Left renal pelvis (tissue), 4 donors: Measurements from ENCODE around the gene NEAT1. TPM values are rescaled to one million over a fixed set of nuclear protein-coding genes. Genes with fewer than 3 reads are reported as not detected.

Source experiments
- DNase-seq, 4 donors: peaks; one replicate each; pipeline ENCODE4 v3.0.0-alpha.2; 2013; ENCODE audit warnings: low read depth in 4 of 4, low spot score in 3 of 4
- polyA plus RNA-seq, 4 donors: library from polyadenylated mRNA; unstranded; fragments of 120-200 nt; gene quantifications; one replicate each; pipeline ENCODE4 v1.2.1, GENCODE V29; 2013; ENCODE audit not compliant: insufficient read length in 4 of 4

The NEAT1 gene
- polyA plus RNA-seq, 4 donors, result 132 to 289 (median 201) TPM

DNA sequence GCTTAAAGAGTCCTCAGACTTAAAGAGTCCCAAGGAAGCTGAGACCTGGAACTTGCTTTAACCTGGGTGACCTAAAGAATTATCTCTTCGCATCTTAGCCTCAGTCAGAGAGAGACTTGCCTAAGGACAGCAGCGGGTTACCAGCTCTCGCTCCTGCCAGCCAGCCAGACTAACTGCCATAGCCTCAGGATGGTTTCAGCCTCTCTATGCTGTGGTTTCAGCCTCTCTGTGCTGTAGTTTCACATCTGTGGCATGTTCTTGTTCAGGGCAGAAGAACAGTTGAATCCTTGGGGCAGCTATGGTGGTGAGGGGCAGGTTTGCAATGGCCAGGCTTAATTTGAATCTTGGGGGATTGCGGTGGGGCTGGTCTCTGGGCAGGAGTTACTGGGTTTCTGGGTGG lies 33.9 kb upstream of the NEAT1 start:
- DNase-seq, result no peak

DNA sequence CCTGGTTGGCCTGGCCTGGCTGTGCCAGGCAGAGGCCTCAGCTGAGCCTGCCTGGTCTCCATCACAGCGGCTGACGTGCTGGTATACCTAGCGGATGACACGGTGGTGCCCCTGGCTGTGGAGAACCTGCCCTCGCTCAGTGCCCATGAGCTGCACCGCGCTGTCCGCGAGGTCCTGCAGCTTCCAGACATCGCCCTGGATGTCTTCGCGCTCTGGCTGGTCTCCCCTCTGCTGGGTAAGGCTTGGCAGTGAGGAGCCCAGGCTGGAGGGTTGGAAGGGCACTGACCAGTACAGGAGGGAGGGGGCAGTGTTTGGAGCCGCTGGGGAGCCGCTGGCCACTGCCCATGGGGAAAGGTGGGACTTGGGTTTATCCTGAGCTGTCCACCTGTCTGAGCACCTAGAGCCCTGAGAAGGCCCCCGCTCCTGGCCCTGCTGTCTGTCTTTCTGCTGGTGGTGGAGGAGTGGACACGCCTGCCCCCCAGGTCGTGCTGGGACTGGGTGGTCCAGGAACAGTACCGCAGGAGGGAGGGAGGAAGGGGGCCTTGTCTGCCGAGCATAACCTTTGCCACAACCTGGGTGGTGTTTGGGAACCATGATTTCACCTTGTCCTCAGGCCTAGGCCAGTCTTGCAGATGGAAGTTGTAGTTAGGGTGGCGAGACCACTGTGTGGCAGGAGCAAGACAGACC lies 33.2 kb upstream of the NEAT1 start:
- DNase-seq, result no peak

DNA sequence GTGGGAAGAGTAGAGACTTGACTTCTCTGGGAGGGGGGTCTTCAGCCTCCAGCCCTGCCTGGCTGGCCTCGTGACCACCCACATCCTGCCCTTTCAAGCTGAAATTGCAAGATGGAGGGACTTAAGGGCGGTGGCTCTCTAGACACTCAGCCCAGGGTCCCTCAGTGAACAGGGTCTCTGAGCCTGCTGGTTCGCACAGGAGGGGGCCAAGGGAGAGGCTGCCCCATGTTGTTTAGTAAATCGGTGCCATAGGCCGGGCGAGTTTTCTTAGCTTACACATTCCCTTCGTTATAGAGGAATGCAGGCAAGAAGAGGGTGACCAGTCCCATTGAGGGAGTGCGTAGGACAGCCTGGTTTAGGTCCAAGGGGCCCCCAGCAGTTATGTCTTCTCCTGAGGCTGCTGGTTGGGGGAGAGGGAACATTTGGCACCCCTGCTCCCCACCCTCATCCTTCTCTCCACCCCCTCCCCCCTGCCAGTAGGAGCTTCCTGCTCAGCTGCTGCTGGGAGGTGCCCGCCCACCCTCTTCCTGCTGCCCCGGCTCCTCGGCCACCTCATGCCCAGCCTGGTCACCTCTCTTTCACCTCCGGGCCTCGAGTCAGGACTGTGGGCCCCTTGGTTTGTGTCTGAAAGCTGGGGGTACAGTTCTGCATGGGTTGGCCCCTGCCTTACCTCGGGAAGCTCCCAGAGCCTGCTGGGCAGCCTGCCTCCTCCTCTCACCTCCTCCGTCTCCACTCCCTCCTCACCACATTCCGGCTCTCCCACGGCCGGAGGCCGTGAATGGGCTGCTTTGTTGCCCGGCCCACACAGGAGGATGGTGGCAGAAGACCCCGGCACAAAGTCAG lies 32.3 kb upstream of the NEAT1 start:
- DNase-seq, result no peak

DNA sequence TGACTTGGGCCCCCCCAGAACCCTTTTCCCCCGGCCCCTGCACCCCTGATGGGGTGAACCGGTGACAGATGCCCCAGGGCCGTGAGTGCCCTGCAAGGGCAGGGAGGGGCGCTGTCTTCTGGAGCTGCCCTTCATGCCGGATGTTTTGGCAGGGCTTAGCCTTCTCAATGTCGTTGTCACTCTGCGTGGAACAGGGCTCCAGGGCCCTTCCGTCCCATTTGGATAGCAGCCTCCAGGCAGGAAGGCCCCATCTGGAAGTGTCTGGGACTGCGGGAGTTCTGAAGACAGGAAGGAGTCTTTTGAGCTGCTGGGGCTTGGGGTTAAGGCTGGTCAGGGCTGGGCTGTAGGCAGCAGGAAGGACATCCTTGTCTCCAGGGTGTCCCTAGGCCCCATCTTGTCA lies 31.6 kb upstream of the NEAT1 start:
- DNase-seq, result no peak

DNA sequence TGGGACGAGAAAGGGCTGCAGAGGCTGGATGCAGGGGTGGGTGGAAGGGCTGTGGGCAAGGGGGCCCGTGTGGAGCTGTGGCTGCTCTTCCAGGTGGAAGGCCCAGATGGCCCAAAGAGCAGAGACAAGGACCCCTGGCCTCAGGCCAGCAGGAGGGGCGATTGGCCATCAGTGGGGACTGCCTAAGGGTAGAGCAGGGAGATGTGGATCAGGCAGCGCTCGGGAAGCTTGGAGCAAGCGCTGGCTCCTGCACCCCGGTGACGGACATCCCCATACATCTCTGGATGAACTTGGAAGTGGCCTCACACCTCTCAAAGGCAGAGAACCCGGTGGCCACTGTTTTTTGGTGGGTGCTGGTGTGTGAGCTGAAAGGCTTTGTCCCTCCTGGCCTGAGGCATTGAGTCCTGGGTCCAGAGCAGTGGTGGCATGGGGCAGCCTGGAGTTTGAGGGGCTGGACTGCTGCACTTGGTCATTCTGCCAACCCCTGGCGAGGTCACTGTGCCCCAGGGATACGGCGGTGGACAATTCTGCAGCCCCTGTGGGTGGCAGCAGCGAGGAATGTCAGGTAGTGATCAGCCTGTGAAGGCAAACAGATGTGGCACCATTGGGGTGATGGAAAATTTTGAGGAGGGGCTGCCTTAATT lies 30.3 kb upstream of the NEAT1 start:
- no peak for DNase-seq

DNA sequence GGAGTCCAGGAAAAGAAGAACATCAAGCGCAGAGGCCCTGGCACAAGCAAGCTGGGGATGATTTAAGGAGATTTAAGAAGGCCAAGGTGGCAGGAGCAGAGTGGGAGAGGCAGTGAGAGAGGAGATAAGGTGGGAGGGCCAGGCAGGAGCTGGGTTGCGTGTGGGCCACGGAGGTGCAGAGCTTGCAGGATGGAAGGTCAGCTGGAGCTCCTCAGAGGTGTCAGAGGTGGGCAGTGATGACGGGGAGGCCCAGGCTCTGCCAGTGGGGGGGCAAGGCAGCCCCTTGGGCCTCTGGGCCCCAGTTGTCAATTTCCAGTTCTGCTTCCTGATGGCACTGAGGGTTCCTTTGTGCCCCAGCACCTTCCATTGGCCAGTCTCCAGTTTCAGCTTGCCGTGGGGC lies 29.7 kb upstream of the NEAT1 start:
- no peak for DNase-seq

DNA sequence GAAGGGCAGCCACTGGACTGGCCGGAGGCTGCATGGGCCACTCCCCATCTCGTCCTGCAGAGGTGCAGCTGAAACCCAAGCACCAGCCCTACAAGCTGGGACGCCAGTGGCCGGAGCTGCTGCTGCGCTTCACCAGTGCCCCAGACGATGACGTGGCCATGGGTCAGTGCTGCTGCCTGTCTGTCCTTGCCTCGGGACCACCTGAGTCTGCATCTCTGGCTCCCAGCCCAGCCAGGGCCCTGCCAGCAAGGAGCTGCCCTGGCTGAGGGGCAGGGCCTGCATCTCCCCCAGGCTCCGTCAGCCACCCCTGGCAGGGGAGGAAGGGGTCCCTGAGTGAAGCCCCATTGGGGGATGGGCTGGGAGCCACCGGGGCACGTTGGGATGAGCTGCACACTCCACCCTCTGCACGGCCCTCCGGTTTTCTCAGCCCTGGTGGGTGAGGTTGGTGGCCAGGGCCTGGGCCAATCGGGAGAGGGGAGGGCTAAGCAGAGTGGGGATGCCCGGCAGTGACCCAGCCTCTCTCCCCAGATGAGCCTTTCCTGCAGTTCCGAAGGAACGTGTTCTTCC lies 29.0 kb upstream of the NEAT1 start:
- no peak for DNase-seq

DNA sequence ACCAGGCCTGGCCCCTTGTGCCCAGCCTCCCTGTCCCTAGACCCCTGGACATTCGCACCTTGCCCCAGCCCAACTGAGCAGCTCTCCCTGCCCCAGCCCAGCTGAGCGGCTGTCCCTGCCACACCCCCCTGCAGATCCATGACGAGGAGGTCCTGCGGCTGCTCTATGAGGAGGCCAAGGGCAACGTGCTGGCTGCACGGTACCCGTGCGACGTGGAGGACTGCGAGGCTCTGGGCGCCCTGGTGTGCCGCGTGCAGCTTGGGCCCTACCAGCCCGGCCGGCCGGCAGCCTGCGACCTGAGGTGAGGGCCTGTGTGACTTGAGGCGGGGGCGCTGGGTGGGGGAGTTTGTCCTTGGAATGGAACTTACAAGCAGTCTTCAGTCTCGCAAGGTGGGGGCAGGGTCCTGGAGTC lies 28.5 kb upstream of the NEAT1 start:
- DNase-seq, result no peak

DNA sequence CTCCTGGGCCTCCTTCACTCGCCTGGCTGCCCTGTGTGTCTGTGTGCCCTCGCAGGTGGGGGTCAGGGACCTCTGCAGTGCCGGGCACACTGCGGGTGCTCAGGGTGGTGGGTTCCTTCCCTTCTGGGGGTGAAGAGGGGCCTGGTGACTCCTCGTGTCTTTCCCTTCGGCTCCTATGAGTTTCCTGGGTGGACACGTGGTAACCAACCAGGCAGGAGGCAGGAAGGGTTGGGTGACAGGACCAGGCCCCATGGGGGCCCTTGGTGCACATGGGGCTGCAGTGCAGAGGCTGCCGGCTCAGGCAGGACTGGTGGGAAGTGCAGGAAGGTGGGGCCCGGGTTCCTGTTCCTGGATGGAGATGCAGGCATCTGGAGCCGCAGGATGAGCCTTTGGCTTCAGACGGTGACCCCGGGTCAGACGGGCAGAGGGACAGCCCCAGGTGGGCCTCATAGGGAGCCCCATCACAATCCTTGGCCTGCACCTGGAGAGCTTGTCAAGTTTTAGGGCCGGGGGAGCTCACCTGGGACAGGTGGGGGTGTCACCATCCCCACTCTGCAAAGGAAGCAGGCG lies 26.6 kb upstream of the NEAT1 start:
- DNase-seq, result no peak

DNA sequence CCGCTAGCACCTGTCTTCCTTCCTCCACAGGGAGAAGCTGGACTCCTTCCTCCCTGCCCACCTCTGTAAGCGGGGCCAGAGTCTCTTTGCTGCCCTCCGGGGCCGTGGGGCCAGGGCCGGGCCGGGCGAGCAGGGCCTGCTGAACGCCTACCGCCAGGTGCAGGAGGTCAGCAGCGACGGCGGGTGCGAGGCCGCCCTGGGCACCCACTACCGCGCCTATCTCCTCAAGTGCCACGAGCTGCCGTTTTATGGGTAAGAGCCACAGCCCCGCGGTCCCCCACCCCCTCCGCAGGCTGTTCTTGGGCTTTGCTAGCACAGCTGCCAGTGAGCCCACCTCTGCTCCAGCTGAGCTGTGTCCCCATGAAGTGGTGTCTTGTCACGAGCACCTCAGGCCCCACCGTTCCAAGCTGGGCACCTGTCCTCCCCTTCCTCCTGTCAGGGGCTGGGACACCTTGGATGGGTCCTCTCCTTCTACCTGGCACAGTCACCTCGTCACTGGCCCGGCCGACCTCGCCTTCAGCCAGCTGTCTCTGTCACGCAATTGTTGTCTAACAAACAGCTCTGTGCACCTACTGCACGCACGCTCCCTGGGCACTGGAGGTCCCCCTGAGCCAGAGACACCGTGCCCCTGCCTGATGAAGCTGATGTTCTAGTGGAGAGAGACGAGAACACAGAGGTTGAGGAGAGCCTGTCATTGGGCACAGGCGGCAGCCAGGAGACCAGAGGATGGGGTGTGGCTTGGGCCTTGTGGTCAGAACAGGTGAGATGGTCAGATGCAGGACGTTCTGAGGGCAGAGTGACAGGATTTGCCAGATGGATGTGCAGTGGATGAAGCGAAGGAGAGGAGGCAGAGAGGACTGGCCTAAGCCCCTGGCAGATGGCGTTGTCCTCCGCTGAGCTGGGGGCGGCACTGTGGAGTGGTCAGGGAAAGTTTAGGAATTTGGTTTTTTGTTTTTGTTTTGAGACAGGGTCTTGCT lies 25.5 kb upstream of the NEAT1 start:
- no peak for DNase-seq

DNA sequence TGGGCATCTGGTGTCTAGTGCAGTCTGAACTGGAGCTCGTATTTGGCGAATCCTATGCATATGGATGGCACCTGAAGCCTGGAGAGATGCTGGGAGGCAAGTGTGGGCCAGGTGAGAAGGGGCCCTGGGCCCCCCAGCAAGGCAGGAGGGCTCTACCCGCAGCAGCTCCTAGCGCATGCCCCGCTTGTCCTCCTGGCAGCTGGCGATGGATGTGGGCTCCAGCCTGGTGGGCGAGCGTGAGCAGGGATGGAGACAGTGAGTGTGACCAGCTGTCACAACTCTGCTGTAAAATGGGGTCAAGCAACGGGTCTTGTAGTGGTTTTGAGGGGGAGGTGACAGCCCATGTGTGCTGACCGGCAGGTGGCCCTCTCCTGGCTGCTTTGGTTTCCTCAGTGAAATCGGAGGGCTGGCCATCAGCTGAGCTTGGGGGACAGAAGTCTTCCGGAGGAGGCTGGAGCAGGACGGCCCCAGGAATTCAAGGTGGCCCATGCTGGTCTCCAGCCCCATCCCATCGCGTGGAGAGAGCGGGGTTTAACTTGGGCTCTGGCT lies 24.2 kb upstream of the NEAT1 start:
- no peak for DNase-seq

DNA sequence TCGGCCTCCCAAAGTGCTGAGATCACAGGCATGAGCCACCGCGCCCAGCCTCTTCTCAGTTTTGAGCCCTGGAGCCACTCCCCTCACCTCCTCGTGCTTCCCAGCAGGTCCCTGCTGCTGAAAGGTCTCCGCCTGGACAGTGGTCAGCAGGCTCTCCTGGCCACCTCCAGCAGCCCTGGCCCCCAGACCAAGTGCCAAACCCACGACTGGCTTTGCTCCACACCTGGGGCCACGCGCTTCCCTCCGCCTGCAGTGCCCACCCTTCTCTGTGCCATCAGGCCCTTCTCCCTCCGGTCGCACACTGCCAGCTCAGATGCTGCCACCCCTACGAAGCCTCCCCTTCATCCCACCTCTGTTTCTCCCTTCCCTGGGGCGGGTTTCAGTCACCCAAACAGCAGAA lies 23.3 kb upstream of the NEAT1 start:
- no peak for DNase-seq

DNA sequence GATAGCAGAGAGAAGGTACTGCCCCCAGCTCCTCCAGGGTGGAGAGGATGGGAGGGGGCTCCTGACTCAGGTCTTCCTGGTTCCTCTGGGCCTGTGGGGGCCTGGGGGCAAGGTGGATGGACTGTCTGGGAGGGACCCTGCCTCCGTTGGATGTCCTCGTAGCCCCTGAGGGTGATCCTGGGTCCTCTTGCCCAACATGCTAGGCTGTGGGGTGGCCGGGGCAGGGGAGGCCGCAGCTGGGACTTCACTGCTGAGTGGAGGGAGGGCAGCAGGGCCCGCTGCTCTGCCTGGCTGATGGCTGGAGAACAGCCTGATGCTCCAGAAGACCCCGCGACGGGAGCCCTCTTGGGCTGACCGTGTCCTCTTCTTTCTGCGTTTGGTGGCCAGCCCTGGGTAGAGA lies 22.8 kb upstream of the NEAT1 start:
- no peak for DNase-seq

DNA sequence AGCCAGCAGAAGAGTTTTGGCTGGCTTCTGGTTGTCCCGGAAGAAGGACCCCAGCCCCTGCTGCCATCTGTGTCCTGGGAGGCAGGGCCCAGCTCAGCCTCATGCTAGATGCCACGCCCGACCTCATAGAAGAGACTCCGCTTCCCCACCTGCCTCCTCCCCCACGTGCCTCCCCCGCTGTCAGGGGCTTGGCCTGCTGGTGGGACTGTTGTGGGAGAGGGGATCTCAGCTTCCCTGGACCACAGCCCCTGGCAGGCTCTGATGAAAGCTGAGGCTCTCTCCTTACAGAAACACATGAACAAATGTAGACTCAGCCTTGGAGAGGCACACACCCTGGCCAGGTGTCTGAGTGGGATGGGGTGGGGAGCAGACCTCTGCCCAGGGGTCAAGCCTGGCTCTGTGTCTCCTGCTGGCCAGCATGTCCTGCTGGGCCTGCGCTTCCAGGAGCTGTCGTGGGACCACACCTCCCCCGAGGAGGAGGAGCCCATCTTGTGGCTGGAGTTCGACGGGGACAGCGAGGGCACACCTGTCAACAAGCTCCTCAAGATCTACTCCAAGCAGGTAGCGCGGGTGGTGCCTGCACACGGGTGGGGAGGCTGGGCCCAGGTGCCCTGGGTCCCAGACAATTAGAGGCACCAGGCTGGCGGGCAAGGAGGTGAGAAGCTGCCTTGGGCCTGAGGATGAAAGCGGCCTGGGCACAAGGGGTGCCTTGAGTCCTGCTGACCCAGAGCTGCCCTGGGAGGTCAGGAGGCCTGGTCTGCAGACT lies 22.1 kb upstream of the NEAT1 start:
- no peak for DNase-seq

DNA sequence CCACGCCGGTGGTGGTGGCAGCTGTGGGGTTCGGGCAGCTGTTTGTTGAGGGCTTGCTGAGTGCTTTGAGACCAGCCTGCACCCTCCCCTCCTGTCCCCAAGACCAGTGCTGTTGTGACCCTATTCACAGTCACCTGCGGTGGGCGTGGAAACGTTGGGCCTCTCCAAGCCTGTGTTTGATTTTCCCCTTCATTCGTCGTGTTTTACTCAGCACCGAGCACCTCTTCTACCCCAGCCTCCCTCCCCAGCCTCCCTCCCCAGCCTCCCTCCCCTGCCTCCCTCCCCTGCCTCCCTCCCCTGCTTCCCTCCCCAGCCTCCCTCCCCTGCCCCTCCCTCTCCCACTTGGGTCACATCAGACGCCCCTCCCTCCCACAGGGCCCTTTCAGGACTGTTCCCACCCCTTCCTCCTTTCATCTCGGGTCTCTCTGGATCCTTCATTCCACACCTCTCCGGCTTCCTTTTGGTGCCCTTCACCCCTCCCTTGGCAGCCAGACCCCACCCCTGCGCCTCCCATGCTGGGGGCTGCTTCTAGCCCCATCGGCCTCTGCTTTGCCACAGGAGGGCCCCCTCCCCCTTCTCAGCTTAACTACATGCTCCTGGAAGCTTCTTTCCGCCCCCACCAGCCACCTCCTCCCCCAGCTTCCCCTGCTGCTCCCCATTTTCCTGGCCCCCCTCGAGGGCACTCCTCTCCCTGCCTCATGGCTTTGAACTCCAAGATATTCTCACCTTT lies 21.4 kb upstream of the NEAT1 start:
- DNase-seq, result no peak

DNA sequence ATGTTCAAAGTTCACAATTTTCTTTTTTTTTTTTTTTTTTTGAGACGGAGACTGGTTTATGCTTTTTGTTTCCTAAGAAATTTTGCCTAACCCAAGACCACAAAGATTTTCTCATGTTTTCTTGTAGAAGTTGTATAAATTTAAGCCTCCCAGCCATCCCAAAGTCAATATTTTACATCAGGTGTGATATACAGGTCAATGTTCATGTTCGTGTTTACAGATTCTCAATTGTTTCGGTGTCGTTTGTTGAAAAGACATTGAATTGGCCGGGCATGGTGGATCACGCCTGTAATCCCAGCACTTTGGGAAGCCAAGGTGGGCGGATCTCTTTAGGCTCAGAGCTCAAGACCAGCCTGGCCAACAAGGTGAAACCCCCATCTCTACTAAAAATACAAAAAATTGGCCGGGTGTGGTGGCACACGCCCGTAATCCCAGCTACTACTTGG lies 20.8 kb upstream of the NEAT1 start:
- DNase-seq, result no peak

DNA sequence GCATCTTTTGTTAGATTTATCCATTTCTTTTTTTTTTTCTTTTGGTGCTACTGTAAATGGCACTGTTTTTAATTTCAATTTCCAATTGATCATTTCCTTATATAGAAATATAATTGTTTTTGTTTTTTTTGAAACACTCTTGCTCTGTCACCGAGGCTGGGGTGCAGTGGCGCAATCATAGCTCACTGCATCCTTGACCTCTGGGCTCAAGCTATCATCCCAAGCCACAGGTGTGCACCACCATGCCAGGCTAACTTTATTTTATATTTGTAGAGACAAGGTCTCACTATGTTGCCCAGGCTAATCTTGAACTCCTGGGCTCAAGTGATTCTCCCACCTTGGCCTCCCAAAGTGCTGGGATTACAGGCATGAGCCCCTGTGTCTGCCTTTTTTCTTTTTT lies 19.8 kb upstream of the NEAT1 start:
- no peak for DNase-seq

DNA sequence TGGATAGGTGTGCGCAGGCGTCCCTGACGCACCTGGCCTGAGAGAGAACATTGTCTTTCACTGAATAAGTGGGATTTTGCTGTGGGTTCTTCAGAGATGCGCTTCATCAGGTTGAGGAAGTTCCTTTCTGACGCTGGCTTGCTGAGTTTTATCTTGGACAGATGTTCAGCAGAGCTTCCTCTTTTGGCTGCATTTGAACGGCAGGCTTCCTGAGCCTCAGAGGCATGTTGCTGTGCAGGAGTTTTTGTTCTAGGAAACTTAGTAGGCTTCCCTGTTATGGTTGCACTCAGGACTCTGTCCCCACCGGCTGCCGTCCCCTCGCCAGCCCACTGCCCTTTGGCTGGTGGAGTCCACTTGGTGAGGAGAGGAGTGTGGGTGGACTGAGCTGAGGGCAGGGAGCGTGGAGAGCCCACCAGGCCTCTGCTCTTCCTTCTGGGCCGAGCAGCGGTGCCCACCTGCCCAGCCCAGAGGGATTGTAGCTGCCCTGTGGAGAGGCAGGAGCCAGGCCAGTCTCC lies 18.9 kb upstream of the NEAT1 start:
- no peak for DNase-seq
